ENCODE measurements around the gene EPN2.

The EPN2 gene

GRCh38 chr17:19331134-19331533 lies 94.0 kb downstream of the EPN2 start:
- no peak for DNase-seq (ENCODE audit: low spot score)

GRCh38 chr17:19331543-19332245 lies 94.5 kb downstream of the EPN2 start:
- no peak for DNase-seq (ENCODE audit: low spot score)

- DNase-seq (ENCODE audit: low spot score), result no peak
Measured at GRCh38 chr17:19332371-19333131, 95.4 kb downstream of the EPN2 start.

- DNase-seq (ENCODE audit: low spot score), result no peak
Measured at GRCh38 chr17:19333132-19333440, 95.9 kb downstream of the EPN2 start.

- DNase-seq (ENCODE audit: low spot score), result no peak
Measured at GRCh38 chr17:19333736-19334290, 96.6 kb downstream of the EPN2 start.

GRCh38 chr17:19334331-19334730 lies 97.2 kb downstream of the EPN2 start:
- DNase-seq (ENCODE audit: low spot score), result no peak

GRCh38 chr17:19335951-19336631 lies 98.9 kb downstream of the EPN2 start:
- no peak for DNase-seq (ENCODE audit: low spot score)

- peak; percentile 68 for DNase-seq (ENCODE audit: low spot score)
Measured at GRCh38 chr17:19336938-19337711, 100.0 kb downstream of the EPN2 start.

GRCh38 chr17:19337712-19338023 lies 100.5 kb downstream of the EPN2 start:
- no peak for DNase-seq (ENCODE audit: low spot score)

- no peak for DNase-seq (ENCODE audit: low spot score)
Measured at GRCh38 chr17:19338031-19338990, 101.1 kb downstream of the EPN2 start.

- DNase-seq (ENCODE audit: low spot score), result no peak
Measured at GRCh38 chr17:19339341-19339815, 102.2 kb downstream of the EPN2 start.

- no peak for DNase-seq (ENCODE audit: low spot score)
Measured at GRCh38 chr17:19341211-19341631, 104.1 kb downstream of the EPN2 start.

GRCh38 chr17:19341641-19342610 lies 104.8 kb downstream of the EPN2 start:
- no peak for DNase-seq (ENCODE audit: low spot score)

GRCh38 chr17:19342611-19343255 lies 105.6 kb downstream of the EPN2 start:
- DNase-seq (ENCODE audit: low spot score), result no peak

GRCh38 chr17:19343256-19343630 lies 106.1 kb downstream of the EPN2 start:
- DNase-seq (ENCODE audit: low spot score), result no peak

GRCh38 chr17:19343671-19344151 lies 106.5 kb downstream of the EPN2 start:
- DNase-seq (ENCODE audit: low spot score), result no peak

- DNase-seq (ENCODE audit: low spot score), result no peak
Measured at GRCh38 chr17:19344311-19345066, 107.3 kb downstream of the EPN2 start.

- no peak for DNase-seq (ENCODE audit: low spot score)
Measured at GRCh38 chr17:19345067-19345460, 107.9 kb downstream of the EPN2 start.
